22Rv1 (cell line): ENCODE measurements around the gene HTRA3.

Experiments used
- ZFX ChIP-seq: fragments of 450-650 bp; IDR thresholded peaks from 2 replicates; pipeline ENCODE4 v1.6.1; 2017; ENCODE audit warnings: antibody characterized with exemption, borderline replicate concordance
- TF ChIP-seq, protein P1 (sequence below): fragments of 450-650 bp; IDR thresholded peaks from 2 replicates; pipeline ENCODE4 v1.5.1; 2017; ENCODE audit warnings: mild to moderate bottlenecking

DNA sequence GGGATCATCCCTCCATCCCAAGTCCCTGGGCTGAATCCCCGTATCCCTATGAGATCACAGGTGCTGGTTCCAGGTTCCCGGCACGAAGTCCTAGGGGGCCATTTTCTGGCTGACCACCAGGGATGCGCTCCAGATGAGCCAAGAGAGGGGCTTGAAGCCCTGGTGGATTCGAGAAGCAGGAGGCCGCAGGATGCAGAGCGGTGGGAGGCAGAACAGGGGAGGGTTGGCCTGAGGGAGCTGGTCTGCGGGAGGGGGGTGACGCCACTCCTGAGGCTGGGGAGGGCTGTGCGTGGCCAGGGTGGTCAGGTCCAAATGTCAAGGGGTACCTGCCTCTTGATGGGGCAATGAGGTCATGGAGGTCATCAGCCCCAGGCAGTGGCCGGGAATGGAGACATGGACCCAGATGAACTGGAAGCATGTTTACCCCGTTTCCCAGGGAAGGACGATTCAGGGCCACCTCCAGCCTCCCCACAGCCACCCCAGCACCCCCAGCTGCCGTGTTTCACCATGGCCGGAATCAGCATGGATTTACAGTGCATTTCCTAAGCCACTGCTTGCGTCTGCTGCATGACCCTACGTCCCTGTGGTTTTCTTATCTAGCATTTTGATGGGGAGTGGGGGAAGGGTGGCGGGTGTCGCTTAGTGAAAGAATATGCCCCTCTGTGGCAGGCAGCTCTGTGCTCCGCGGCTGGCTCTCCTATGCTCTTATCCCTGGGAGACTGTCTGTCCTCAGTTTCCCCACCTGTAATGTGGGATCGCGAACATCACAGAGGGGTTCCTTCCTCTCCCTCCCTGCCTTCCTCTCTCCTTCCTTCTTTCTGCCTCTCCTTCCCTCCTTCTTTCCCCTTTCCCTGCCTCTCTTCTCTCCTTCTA lies 17.0 kb upstream of the HTRA3 start:
- TF ChIP-seq, protein P1, sequence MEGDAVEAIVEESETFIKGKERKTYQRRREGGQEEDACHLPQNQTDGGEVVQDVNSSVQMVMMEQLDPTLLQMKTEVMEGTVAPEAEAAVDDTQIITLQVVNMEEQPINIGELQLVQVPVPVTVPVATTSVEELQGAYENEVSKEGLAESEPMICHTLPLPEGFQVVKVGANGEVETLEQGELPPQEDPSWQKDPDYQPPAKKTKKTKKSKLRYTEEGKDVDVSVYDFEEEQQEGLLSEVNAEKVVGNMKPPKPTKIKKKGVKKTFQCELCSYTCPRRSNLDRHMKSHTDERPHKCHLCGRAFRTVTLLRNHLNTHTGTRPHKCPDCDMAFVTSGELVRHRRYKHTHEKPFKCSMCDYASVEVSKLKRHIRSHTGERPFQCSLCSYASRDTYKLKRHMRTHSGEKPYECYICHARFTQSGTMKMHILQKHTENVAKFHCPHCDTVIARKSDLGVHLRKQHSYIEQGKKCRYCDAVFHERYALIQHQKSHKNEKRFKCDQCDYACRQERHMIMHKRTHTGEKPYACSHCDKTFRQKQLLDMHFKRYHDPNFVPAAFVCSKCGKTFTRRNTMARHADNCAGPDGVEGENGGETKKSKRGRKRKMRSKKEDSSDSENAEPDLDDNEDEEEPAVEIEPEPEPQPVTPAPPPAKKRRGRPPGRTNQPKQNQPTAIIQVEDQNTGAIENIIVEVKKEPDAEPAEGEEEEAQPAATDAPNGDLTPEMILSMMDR = no peak
- TF ChIP-seq ZFX = no peak
